HG02798 (cell line): ENCODE data around the gene NTRK1.

Source experiments
- ATAC-seq: cut with Tn5 transposase; IDR thresholded peaks from one replicate; pipeline ENCODE4 v1.9.1; 2021; ENCODE audit warnings: mild to moderate bottlenecking; ENCODE audit not compliant: unreplicated experiment, poor library complexity

Gene NTRK1

DNA sequence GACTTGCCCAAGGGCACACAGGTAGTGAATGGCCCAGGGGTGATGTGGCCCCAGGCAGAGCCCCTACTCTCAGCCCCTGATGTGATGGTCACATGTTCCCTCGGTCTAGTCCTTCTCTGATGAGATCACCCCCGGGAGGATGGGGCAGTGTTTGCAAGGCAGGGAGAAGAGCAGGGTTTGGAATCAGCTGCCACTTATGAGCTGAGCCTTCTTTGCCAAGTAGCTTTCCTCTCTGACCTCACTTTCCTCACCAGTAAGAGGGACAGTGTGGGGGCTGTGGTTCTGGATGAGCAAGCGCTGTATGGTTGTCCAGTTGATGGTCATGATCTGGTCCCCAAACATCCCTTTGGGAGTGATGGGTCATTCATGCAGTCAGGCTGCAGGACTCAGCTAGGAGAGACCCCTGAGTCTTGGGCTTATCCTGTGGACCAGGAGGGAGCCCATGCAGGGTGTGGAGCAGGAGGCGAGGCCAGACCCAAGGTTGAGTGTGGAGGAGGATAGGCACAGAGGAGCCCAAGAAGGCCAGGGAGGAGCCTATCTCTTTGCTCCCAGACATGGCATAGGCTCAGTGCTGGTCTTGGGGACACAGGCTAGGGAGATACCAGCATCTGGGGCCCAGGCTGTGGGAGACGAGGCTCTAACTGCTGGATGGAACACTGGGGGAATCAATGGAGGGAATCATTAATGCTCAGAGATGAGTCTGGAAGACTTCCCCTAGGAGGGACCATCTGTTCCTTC is 16.9 kb downstream of the NTRK1 start:
- no peak for ATAC-seq

DNA sequence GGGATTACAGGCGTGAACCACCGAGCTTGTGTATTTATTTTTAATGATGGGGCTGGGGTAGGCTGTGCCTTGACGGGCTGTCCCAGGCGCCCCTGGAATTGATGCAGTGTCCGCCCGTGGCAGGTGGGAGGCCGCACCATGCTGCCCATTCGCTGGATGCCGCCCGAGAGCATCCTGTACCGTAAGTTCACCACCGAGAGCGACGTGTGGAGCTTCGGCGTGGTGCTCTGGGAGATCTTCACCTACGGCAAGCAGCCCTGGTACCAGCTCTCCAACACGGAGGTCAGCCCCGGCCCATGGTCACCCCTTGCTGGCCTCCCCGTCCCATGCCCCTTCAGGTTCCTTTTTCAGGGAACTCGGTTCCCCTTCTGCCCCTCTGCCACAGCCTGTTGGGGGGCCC is 19.2 kb downstream of the NTRK1 start:
- ATAC-seq: no peak

DNA sequence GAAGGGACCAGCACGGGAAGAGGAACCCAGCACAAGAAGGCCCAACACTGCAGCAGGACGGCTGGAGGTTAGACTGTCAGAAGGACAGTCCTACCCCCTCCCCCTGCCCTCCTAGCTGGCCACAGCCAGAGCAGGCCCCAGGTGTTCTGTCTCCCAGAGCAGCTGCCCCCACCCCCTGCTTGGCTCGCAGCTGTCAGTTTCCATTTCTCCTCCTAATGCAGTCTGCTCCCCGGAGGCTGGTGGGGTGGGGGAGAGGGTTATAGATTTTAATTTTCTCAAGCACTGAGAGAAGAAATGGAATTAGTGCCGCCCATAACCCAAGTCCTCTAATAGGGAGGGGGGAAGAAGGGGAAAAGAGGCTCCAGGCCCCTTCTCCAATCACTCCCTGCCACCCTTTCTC is 19.8 kb downstream of the NTRK1 start:
- no peak for ATAC-seq

DNA sequence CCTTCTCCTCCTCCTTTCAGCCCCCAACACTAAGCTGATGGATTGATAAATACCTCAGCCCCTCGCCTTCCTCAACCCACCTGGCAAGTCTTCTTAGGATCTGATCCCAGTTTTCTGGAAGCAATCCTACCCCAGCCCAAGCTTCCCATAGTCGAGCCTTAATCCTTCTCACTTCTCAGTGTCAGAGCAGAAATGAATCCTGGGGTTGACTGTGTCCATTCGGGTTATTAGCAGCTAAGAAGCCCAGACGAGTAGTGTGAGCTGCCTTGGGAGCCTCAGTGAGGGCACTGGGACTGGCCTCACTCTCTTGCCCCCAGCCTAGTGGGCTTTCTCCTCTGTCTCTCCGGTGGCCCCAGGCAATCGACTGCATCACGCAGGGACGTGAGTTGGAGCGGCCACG is 20.4 kb downstream of the NTRK1 start:
- ATAC-seq: no peak

DNA sequence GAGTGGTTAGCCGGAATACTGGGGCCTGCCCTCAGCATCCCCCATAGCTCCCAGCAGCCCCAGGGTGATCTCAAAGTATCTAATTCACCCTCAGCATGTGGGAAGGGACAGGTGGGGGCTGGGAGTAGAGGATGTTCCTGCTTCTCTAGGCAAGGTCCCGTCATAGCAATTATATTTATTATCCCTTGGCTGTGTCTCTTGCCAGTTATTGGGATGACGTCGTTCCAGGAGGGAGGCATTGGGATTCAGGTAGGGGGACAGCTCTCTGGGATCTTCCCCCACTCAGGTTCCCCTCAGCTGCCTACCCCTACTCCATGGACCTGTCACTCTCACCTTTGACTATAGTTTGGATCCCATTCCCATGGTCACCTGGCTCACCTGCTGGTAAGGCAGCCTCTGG is 21.0 kb downstream of the NTRK1 start:
- ATAC-seq: no peak

DNA sequence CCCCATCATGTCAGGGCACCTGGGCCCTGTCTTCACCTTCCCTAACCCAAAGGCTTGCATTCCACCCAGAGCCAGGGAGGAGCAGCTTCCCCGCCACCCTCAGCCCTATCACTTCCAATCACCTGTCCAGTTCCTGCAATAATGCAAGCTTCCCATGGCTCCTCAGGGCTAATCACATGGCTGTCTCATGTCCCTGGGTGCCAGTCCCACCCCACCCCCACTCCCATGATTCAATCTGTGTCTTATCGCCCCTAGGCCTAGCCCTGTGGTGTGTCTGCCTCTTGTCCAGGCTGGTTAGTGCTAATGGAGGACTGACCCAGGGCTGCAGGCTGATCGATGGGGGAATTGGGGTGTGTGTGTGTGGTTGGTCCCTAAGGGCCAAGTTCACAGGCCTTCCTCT is 21.9 kb downstream of the NTRK1 start:
- no peak for ATAC-seq

DNA sequence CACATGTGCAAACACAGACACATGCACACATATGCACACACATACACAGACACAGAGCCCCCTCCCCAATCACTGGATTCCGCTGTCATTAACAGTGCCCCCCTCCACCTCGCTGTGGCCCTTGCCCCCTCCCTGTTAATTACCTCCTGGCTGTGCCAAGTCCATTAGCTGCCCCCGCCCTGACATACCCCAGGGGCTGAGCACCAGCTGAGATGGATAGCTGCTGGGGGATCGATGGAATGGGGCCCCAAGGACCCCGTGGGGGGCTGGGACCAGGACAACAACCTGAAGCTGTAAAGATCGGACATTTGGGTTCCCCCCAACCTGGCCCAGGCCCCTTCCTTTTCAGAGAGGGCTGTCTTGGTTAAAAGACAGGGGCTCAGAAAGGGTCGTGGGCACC is 23.3 kb downstream of the NTRK1 start:
- no peak for ATAC-seq

DNA sequence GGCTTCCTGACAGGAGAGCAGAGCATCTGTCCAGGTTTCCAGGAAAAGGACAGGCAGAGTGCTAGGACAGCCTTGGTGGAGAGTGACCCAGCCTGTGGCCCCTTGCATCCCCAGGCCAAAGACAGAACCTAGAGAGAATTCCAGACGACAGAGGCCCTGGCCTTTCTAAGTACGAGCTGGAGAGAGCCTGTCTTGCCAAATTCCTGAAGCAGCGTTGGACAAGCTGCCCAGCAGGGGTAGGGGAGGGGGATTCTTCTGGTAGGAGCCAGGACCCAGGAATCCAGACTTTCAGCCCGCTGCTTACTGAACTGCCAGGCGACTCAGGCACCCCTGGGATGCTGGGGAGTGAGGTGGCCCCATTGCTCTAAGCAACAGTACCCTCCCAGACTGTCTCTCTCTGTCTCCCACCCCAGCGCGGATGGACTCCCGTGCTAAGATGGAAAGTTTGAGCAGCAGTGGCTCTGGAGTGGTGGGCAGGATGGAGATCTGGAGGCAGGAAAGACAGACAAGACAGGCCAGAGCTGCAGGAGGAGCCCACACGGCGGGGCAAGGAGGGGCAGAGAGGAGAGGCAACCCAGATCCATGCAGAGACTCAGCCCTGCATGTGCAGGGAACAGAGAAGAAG is 24.0 kb downstream of the NTRK1 start:
- no peak for ATAC-seq

DNA sequence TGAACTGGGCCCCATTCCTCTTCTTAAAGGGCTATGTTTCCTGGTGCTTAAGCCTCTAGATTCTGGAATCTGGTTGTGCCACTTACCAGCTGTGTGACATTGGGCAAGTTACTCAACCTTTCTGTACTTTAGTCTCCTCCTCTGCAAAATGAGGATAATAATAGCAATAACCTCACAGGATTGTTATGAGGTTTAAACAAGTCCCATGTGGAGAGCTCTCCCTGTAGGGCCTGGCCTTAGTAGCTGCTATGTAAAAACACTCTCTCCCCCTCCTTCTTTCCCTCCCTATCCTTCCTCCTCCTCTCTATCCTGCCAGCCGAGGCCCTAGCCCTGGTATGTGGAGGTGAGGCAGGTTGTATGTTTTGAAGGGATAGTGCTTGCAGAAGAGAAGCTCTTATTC is 24.6 kb downstream of the NTRK1 start:
- no peak for ATAC-seq

DNA sequence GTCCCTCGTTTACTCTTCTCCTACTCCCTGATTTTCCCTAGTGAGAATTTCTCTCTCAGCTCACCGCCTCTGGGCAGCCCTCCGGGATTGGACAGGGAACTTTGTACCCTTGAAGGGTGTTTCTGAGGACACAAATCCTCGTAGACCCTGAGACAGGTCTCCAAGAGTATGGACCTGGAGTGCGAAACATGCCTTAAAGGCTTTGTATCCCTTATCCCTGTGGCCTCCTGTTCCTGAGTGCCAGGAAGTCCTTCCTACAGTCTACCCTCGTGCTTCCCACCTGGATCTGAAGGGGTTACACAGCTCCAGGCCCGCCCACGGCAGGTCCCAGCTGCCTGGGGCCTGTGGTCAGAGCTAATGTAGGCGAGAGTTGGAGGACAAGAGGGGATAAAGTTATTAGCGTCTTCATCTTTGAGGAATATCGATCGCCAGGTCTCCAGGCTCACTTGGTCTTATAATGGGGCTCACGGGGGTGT is 25.3 kb downstream of the NTRK1 start:
- no peak for ATAC-seq

DNA sequence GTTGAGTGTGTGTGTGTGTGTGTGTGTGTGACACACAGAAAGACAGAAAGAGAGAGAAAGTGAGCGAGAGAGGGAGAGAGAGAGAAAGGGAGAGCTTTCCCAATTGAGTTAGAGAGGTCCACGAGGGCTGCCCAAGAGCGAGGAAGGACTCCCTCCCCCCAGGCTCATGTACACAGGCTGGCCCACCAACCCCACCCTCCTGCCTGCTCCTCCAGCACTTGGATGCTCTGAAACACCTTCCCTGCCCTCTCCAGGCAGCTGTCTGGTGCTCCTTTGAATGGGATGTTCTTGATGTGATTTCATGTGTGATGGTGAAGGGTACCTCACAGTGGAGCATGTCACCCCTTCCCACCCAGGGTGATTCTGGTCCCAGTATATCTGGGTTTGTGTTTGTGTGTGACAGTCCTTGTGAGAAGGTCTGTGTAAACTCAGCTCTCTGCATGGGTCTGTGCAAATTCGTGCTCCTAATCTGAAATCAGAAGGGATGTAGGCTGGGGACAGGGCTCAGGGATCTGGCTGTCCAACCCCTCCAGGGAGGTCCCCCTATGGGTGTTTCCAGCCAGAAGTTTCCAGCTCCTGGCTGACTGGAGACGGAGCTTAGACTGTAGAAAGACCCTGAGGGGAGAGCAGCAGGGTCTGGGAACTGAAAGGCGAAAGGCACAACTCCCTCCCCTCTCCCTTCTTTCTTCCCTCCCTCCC is 26.1 kb downstream of the NTRK1 start:
- no peak for ATAC-seq

DNA sequence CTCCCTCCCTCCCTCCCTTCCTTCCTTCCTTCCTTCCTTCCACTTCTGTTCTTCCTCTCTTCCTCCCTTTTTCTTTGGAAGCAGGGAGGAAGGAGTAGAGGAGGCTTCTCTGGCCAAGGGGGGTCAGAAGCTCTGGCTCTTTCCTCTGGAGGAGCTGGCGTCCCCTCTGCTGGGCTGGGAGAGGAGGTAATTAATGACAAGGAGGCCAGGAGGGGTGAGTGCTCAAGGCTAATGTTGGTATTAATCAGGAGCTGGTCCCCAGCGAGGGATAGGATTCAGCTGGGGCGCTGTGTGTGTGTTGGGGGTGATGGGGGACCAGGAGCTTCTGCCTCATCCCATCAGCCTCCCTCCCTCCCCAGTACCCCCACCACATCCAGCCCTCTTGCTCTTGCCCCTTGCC is 26.7 kb downstream of the NTRK1 start:
- ATAC-seq: no peak

DNA sequence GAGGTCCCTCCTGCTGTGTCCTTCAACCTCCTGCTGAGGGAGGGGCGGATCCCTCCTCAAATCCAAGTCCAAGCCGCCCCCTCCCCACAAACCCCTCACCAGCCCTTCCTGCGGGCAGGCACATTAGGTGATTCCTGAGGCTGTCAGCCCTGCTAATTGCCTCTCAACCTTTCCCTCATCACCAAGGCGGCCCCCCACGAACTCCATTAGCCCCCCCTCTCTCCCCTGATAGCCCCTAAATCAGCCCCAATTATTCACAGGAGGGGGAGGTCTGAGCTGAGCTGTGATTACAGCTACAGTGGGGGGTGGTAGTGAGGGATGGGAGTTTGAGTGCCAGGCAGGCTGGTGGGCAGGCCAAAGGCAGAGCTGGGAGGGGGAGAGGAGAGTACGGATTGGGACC is 27.1 kb downstream of the NTRK1 start:
- ATAC-seq: no peak

DNA sequence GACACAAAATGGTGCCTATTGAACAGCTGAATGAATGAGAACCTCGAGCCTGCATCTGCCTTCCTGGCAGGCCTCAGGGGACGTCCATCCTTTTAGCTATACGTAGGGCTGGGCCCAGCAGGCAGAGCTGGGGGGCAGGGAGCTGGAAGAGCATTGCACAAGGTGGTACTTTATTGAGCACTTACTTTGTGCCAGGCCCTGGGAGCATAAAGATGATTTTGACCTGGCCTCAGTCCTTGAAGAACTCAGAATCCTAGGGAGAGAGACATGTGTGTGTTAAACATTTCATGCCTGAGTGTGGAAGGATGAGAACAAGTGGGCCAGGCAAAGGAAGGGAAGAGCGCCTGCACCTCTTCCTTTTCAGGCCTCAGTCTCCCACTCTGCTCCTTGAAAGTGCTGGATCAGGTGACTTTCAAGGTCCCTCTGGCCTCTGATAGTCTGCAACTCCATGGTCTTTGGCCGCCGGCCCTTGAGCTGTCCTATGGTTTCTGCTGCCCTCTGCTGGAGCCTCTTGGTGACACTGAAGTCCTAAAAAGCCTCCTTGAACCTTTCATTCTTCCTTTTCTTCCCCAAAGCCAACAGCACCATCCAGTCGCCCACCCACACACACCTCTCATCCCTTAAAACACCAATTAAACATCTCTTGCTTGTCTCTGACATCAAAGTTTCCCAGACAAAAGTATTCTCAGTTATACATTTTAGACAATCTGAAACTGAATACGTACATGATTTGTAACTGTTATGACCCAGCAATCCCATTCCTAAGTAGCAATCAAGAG is 29.3 kb downstream of the NTRK1 start:
- no peak for ATAC-seq

DNA sequence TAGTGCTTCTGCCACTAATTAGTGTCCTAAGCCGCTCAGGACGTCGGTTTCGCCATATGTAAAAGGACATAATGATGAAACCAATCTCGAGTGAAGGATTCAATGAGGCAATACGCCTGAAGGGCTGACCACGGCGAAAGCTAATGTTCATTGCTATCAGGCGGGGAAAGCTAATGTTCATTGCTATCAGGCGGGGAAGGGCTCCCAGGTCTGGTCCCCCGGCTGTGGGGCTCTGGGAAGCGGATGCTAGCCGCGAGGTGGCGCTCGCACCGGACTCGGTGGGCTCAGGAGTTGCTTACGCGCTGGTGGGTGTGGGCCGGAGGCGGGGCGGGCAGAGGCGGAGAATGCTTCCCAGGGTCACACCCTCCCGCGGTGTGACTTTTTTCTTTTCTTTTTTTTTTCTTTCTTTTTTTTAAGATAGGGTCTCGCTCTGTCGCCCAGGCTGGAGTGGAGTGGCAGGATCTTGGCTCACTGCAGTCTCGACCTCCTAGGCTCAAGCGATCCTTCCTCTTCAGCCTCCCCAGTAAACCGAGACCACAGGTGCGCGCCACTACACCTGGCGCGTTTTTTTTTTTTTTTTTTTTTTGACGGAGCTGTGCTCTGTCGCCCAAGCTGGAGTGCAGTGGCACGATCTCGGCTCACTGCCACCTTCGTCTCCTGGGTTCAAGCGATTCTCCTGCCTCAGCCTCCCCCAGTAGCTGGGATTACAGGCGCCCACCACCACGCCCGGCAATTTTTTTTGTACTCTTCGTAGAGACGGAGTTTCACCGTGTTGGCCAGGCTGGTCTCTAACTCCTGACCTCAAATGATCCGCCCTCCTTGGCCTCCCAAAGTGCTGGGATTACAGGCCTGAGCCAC is 31.8 kb downstream of the NTRK1 start:
- ATAC-seq: peak; percentile 69

DNA sequence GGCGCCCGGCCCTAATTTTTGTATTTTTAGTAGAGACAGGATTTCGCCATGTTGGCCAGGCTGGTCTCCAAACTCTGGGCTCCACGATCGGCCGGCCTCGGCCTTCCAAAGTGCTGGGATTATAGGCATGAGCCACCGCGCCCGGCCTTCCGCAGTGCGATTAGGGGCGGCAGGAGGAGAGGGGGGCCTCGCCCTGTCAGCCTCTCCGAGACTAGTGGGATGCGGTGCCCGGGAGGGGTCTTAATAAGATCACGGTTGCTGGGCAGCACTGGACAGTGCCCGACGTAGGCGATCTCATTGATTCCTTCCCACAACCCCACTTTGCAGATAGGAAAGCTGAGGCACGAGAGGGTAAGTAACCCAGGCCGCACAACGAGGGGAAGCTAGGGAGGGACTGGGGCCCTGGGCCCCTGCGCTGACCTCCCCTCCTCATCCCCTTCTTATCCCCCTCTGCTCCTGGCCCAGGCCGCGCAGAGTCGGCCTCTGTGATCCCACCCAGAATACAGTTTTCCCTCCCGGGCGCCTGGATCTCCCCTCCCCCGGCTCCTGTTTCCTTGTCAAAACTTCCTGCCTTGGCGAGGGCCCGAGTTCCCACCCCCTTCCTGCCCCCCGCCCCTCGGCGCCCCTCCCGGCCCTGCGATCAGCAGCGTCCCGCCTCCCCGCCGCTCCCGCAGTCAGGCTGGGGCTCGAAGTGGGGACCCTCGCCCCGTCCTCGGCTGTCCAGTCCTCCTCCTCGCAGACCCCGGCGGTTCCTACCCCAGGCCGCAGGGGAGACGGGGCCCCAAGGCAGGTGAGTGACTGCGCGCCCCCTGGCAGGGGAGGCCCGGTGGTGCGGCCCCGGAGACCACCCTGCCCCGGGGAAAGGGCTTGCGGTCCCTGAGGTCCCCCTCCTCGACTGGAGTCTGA is 32.6 kb downstream of the NTRK1 start, which contains the start of gene PEAR1:
TSS of gene PEAR1 (plus strand) at position 671 of the 906 bp plus-strand sequence. CDS start 10,209 bp downstream, outside the sequence.
- ATAC-seq: no peak

DNA sequence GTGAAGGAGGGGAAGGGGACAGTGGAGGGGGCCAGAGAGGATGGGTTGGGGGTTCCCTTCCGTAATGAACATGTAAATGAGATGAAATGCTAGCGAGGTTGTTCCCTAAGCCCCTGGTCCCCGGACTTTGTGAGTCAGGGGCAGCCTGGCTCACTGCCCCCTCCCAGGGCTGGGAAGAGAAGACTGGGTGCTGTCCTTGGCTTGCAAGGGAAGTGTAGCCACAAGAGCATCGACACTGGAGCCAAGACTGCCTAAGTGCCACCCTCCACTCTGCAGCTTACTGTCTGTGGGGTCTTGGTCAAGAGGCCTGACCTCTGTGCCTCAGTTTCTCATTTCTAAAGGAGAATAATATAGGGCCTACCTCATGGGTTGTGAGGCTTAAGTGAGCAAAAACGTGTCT is 33.3 kb downstream of the NTRK1 start:
- ATAC-seq: no peak

DNA sequence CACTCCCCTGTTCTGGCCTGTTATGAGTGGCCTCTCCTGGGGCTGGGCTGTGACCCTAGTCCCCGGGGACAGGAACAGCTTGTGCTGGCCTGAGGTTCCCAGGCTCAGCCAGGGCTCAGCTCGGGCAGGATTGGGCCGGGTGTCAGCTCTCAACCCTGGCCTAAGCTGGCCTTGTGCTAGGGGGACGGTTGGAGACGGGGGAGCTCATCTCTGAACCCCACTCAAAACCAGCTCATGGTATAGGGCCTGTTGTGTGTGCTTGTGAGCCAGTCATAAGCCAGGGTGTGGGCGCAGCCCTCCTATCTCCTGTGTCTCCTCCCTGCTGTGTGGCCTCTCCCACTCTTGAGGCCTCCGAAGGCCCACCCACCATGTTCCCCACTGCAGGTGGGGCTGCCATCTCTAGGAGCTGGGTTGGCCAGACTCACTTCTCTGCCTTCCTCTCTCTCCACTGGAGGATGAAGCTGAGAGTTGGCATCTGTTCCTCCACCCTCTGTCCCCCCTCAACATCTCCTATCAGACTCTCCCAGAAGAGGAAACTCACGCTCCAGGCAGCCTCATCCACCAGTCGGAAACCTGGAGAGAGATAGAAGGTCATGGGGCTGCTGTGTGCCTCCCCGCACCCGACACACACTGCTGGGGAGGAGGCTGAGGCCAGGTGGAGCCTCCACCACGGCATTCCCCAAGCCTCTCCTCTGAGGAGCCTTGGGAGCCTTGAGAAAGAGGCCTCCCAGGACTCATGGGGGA is 34.2 kb downstream of the NTRK1 start:
- ATAC-seq: no peak
